ENCODE measurements around the gene EDDM13. TPM values are rescaled to one million over a fixed set of nuclear protein-coding genes. Genes with fewer than 3 reads are reported as not detected.

EDDM13 gene
- total RNA-seq, 1 experiment from 2014 or later, result not detected

DNA sequence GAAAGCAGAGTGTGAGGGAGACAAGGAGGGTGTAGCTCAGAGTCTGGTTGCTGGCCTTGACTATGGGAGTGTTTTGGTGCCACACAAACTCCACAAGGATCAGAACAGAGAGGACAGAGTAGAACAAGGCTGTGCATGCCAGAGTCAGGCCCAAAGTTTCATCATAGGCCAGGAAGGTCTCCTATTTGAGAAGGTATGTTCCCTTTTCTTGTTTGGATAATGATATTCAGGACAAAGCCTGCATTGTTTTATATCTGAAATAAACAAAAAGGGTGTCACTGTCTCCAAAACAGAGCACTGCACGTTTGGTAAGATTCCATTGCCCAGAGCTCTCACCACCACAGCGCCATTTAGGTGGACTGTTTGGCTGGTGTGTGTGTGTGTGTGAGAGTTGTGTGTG lies 45.2 kb downstream of the EDDM13 start:
- H3K4me1 Mint-ChIP-seq (ENCODE audit: low read depth, unreplicated experiment), result peaks cover 12% of the 10 kb centered on the region
- Histone ChIP-seq H3K27me3 (replicated peaks; ENCODE audit: control insufficient read depth, insufficient read depth, low read length) (no peaks in the 10 kb centered on the region), H3K36me3 (ENCODE audit: control insufficient read depth, insufficient read depth, low read length) (no peaks in the 10 kb centered on the region), H3K9me3 (no peaks in the 10 kb centered on the region), H3K4me3 (ENCODE audit: low read depth, low read length) (no peak overlapping the region), H3K4me1 (peaks cover 9% of the 10 kb centered on the region; the same call in 1 of the 2 replicates)
- POLR2A ChIA-PET, result no interaction called here
- peaks cover 26% of the 10 kb centered on the region for H3K36me3 Mint-ChIP-seq (ENCODE audit: insufficient read depth, unreplicated experiment)
- CTCF ChIA-PET, result no interaction called here
- intact Hi-C loops (cut with micrococcal nuclease; ENCODE audit: unreplicated experiment), result no loop called here
- TF ChIP-seq, protein P1, sequence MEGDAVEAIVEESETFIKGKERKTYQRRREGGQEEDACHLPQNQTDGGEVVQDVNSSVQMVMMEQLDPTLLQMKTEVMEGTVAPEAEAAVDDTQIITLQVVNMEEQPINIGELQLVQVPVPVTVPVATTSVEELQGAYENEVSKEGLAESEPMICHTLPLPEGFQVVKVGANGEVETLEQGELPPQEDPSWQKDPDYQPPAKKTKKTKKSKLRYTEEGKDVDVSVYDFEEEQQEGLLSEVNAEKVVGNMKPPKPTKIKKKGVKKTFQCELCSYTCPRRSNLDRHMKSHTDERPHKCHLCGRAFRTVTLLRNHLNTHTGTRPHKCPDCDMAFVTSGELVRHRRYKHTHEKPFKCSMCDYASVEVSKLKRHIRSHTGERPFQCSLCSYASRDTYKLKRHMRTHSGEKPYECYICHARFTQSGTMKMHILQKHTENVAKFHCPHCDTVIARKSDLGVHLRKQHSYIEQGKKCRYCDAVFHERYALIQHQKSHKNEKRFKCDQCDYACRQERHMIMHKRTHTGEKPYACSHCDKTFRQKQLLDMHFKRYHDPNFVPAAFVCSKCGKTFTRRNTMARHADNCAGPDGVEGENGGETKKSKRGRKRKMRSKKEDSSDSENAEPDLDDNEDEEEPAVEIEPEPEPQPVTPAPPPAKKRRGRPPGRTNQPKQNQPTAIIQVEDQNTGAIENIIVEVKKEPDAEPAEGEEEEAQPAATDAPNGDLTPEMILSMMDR (IDR thresholded peaks at IDR 0.05; ENCODE audit: insufficient read depth in 1 of 2, low read depth in 1 of 2, low read length in 1 of 2, severe bottlenecking in 1 of 2, unreplicated experiment in 1 of 2), result no peak
- no TSS peak for BruUV-seq (replicated peaks)
- no peaks in the 10 kb centered on the region for H3K9me3 Mint-ChIP-seq (ENCODE audit: unreplicated experiment)
- H3K4me3 Mint-ChIP-seq (ENCODE audit: unreplicated experiment), result no peak overlapping the region
- H3K27me3 Mint-ChIP-seq (ENCODE audit: insufficient read depth, unreplicated experiment), result peaks cover 2% of the 10 kb centered on the region
- DNase-seq, result no peak
- H3K27ac Mint-ChIP-seq (ENCODE audit: unreplicated experiment), result no peak overlapping the region

DNA sequence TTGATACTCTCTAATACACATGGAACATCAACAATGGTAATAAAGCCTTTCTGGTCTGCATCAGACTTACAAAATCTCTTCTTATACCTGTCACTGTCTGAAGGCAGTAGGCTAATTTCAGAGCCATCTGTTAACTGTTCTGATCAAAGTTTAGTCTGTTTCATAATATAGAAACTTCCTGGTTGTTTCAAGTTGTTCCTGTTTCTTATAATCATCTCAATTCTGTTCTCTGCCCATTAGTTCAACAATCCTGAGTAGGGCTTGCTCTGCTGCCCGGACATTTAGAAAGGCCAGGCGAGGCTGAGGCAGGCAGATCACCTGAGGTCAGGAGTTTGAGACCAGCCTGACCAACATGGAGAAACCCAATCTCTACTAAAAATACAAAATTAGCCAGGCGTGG lies 47.4 kb downstream of the EDDM13 start:
- Mint-ChIP-seq H3K9me3 (ENCODE audit: unreplicated experiment) (peaks cover 9% of the 10 kb centered on the region), H3K27me3 (ENCODE audit: insufficient read depth, unreplicated experiment) (peaks cover 2% of the 10 kb centered on the region), H3K4me3 (ENCODE audit: unreplicated experiment) (no peak overlapping the region), H3K27ac (ENCODE audit: unreplicated experiment) (no peak overlapping the region), H3K4me1 (ENCODE audit: low read depth, unreplicated experiment) (no peaks in the 10 kb centered on the region), H3K36me3 (ENCODE audit: insufficient read depth, unreplicated experiment) (peaks cover 10% of the 10 kb centered on the region)
- Histone ChIP-seq H3K9me3 (no peaks in the 10 kb centered on the region), H3K4me3 (ENCODE audit: low read depth, low read length) (no peak overlapping the region), H3K36me3 (ENCODE audit: control insufficient read depth, insufficient read depth, low read length) (no peaks in the 10 kb centered on the region), H3K4me1 (peaks cover 4% of the 10 kb centered on the region; the same call in 1 of the 2 replicates), H3K27me3 (replicated peaks; ENCODE audit: control insufficient read depth, insufficient read depth, low read length) (no peaks in the 10 kb centered on the region)
- no TSS peak for BruUV-seq (replicated peaks)
- ChIA-PET POLR2A (no interaction called here), CTCF (no interaction called here)
- TF ChIP-seq, protein P1 (IDR thresholded peaks at IDR 0.05; ENCODE audit: insufficient read depth in 1 of 2, low read depth in 1 of 2, low read length in 1 of 2, severe bottlenecking in 1 of 2, unreplicated experiment in 1 of 2), result no peak
- no peak for DNase-seq
- intact Hi-C loops (cut with micrococcal nuclease; ENCODE audit: unreplicated experiment), result no loop called here

DNA sequence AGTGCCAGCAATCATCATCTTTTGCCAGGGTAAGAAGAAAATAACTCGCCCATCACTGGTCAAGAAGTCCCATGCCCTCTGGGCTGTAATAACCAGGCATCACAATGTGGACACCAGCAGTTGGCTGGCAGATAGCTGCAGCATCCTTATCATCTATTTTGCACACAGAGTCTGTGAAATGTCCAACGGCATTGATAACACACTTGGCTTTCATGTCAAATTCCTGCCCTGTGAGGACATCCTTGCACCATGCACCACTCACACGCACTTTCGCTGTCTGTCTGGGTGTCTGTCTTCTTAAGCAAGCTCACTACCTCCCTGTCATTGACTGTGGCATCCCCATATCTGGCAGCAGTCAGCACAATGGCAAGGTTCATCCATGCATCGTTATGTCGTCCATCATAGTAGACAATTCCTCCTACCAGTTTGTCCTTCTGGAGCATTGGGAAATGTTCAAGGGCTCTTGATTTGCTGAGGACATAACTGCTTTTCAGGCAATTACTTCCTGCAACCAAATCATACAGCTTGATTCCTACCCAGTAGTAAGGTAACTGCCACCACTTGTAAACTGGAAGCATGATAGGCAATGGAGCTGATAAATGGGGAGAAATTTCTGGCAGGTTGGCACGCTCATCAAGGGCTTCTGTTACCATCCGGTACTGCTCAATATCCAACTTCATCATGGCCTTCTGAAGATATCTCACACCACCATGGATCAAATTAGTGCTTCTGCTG lies 48.9 kb downstream of the EDDM13 start:
- no peaks in the 10 kb centered on the region for H3K36me3 ChIP-seq (ENCODE audit: control insufficient read depth, insufficient read depth, low read length)
- H3K9me3 Mint-ChIP-seq (ENCODE audit: unreplicated experiment), result peaks cover 9% of the 10 kb centered on the region
- no peaks in the 10 kb centered on the region for H3K4me1 ChIP-seq
- BruUV-seq (replicated peaks), result no TSS peak
- ChIA-PET CTCF (no interaction called here), POLR2A (no interaction called here)
- H3K4me1 Mint-ChIP-seq (ENCODE audit: low read depth, unreplicated experiment), result no peaks in the 10 kb centered on the region
- TF ChIP-seq, protein P1 (IDR thresholded peaks at IDR 0.05; ENCODE audit: insufficient read depth in 1 of 2, low read depth in 1 of 2, low read length in 1 of 2, severe bottlenecking in 1 of 2, unreplicated experiment in 1 of 2), result no peak
- H3K27me3 Mint-ChIP-seq (ENCODE audit: insufficient read depth, unreplicated experiment), result peaks cover 3% of the 10 kb centered on the region
- H3K4me3 Mint-ChIP-seq (ENCODE audit: unreplicated experiment), result no peak overlapping the region
- no peaks in the 10 kb centered on the region for H3K9me3 ChIP-seq
- intact Hi-C loops (cut with micrococcal nuclease; ENCODE audit: unreplicated experiment), result no loop called here
- no peaks in the 10 kb centered on the region for H3K36me3 Mint-ChIP-seq (ENCODE audit: insufficient read depth, unreplicated experiment)
- H3K27me3 ChIP-seq (replicated peaks; ENCODE audit: control insufficient read depth, insufficient read depth, low read length), result no peaks in the 10 kb centered on the region
- no peak overlapping the region for H3K27ac Mint-ChIP-seq (ENCODE audit: unreplicated experiment)
- no peak for DNase-seq
- H3K4me3 ChIP-seq (ENCODE audit: low read depth, low read length), result no peak overlapping the region
